GM13977 (cell line): ENCODE results near the gene SYT1.

Source experiments
- DNase-seq: peaks from one replicate; pipeline ENCODE4 v3.0.0; 2012; ENCODE audit warnings: low spot score
- CTCF ChIP-seq: IDR thresholded peaks from 2 replicates; pipeline ENCODE4 v1.5.1; 2012; ENCODE audit warnings: mild to moderate bottlenecking, control low read depth; ENCODE audit not compliant: insufficient read depth; ENCODE audit errors: extremely low read depth, missing control alignments
- in situ Hi-C: fragments of 300-500 bp; cut with MboI; formaldehyde crosslinking; loops from one replicate; pipeline ENCODE4 v1.12.0; 2022; ENCODE audit warnings: low sequenced_read_pairs, low pct_unique_long_range_greater_than_20kb, mixed read lengths, inconsistent platforms; ENCODE audit not compliant: unreplicated experiment

The SYT1 gene

GRCh38 chr12:78886719-78887407 is 22.3 kb downstream of the SYT1 start:
- in situ Hi-C loops: no loop called here
- DNase-seq: no peak
- TF ChIP-seq CTCF: no peak

- DNase-seq: no peak
- in situ Hi-C loops: no loop called here
- no peak for TF ChIP-seq CTCF
Observed at GRCh38 chr12:78887444-78887843, 22.9 kb downstream of the SYT1 start.

GRCh38 chr12:78888568-78888967 is 24.0 kb downstream of the SYT1 start:
- TF ChIP-seq CTCF: no peak
- in situ Hi-C loops: no loop called here
- no peak for DNase-seq

- no peak for TF ChIP-seq CTCF
- DNase-seq: no peak
- in situ Hi-C loops: no loop called here
Observed at GRCh38 chr12:78891646-78892353, 27.2 kb downstream of the SYT1 start.

GRCh38 chr12:78898416-78898815 is 33.8 kb downstream of the SYT1 start:
- in situ Hi-C loops: no loop called here
- no peak for TF ChIP-seq CTCF
- no peak for DNase-seq

- no peak for DNase-seq
- in situ Hi-C loops: no loop called here
- TF ChIP-seq CTCF: no peak
Observed at GRCh38 chr12:78914859-78915331, 50.3 kb downstream of the SYT1 start.
